ENCODE results near the gene CXCL12. TPM values are rescaled to one million over a fixed set of nuclear protein-coding genes. Genes with fewer than 3 reads are reported as not detected.

CXCL12 gene
- total and polyA plus RNA-seq, 2 of the 13 experiments (the other 11 are each of a cell fraction or from before 2014, with no cell fraction given), result not detected

DNA sequence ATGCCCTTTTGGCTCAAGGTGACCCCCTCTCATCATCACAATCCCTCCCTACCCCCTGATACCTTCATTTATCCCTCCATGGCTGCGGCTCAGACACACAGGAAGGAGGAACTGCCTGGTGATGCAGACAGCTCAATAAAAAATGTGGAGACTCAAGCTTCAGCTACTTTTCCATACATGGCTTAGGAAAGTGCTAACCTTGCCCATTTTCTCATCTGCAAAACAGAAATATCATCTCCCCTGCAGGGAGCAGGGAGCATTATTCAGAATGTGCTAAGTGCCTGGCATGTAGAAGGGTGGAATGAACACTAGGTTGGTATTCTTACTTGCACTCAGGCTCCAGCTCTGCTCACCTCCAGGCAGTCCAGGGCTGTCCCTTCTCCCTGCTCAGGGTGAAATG, 23.8 kb downstream of the CXCL12 start:
- POLR2A ChIA-PET, result no interaction called here
- no peak for ATAC-seq
- WGBS (ENCODE audit: low lambda C conversion rate), result 0% methylated on average over 1 of the region's 1 CpG

More for the DNA sequence above, 23.8 kb downstream of the CXCL12 start:
- no peak overlapping the region for H3K4me3 ChIP-seq (replicated peaks in 1 of 3; ENCODE audit: insufficient read depth in 1 of 3, low read depth in 2 of 3, low read length in 3 of 3)
- TF ChIP-seq ZNF382 (CRISPR knock-in tag; IDR thresholded peaks at IDR 0.05; ENCODE audit: borderline replicate concordance) (no peak), AHR (CRISPR knock-in tag; IDR thresholded peaks at IDR 0.05) (no peak), TIGD3 (CRISPR knock-in tag; IDR thresholded peaks at IDR 0.05; ENCODE audit: borderline replicate concordance) (no peak), ATF1 (CRISPR knock-in tag; IDR thresholded peaks at IDR 0.05) (no peak), GZF1 (CRISPR knock-in tag; IDR thresholded peaks at IDR 0.05) (no peak), DMAP1 (CRISPR knock-in tag; IDR thresholded peaks at IDR 0.05) (no peak), YEATS4 (CRISPR knock-in tag; IDR thresholded peaks at IDR 0.05; ENCODE audit: borderline replicate concordance) (no peak), ZNF792 (CRISPR knock-in tag; IDR thresholded peaks at IDR 0.05) (no peak), REPIN1 (CRISPR knock-in tag; IDR thresholded peaks at IDR 0.05; ENCODE audit: borderline replicate concordance, low read depth) (no peak), ZNF891 (CRISPR knock-in tag; IDR thresholded peaks at IDR 0.05) (no peak), RELA (CRISPR knock-in tag; IDR thresholded peaks at IDR 0.05) (no peak), SMAD3 (CRISPR knock-in tag; IDR thresholded peaks at IDR 0.05) (no peak)
- TF ChIP-seq, protein P1, sequence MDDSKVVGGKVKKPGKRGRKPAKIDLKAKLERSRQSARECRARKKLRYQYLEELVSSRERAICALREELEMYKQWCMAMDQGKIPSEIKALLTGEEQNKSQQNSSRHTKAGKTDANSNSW (CRISPR knock-in tag; IDR thresholded peaks at IDR 0.05; ENCODE audit: borderline replicate concordance), result no peak
- H3K9me3 ChIP-seq (ENCODE audit: low read length), result no peaks in the 10 kb centered on the region
- H3K4me2 ChIP-seq (ENCODE audit: low read depth, low read length), result no peak overlapping the region
- H3K4me1 ChIP-seq (ENCODE audit: insufficient read depth, low read length), result no peaks in the 10 kb centered on the region
- no peaks in the 10 kb centered on the region for H4K20me1 ChIP-seq (ENCODE audit: insufficient read depth, low read length)
- no peak overlapping the region for H3K27ac ChIP-seq (ENCODE audit: extremely low read length, insufficient read depth, low read length)
- H3K27me3 ChIP-seq (ENCODE audit: control insufficient read depth in 1 of 2, insufficient read depth in 2 of 2, low read length in 2 of 2), result peaks cover 1 to 19% of the 10 kb centered on the region in 2 experiments; a peak in 3 of 5 replicates
- in situ Hi-C loops (cut with HindIII; ENCODE audit: extremely low pct_ligation_motif_present, low pct_unique_long_range_greater_than_20kb) (no loop called here), intact Hi-C loops (cut with micrococcal nuclease; ENCODE audit: unreplicated experiment) (no loop called here)
- no peaks in the 10 kb centered on the region for H3K79me2 ChIP-seq (ENCODE audit: insufficient read depth, low read length)
- no TSS peak for BruUV-seq (replicated peaks)
- FAIRE-seq (no peak), DNase-seq (ENCODE audit: low spot score) (no peak)
- H3K36me3 ChIP-seq (replicated peaks in 1 of 2; ENCODE audit: control insufficient read depth in 1 of 2, insufficient read depth in 2 of 2, low read length in 2 of 2), result no peaks in the 10 kb centered on the region
- no peak overlapping the region for H2AFZ ChIP-seq (ENCODE audit: low read length)
- no peak overlapping the region for H3K9ac ChIP-seq (ENCODE audit: insufficient read depth, low read depth, low read length)
- CTCF ChIA-PET (ENCODE audit: low intra/inter-chr PET ratio, low total read pairs), result no interaction called here

Measured in HepG2 (cell line).